H1 (cell line): ENCODE results near the gene MSANTD7. TPM values are rescaled to one million over a fixed set of nuclear protein-coding genes. Genes with fewer than 3 reads are reported as not detected.

Source experiments
- CTCF ChIA-PET: fragments of 300-600 bp; sonication (Branson Sonifier 250); formaldehyde crosslinking; loops from one replicate; lab custom pipeline; 2021; ENCODE audit not compliant: partially characterized antibody; lab: Charles Lee
- POLR2A ChIA-PET: fragments of 300-600 bp; sonication (Branson Sonifier 250); formaldehyde crosslinking; loops from one replicate; lab custom pipeline; 2021; ENCODE audit warnings: inconsistent platforms; ENCODE audit not compliant: partially characterized antibody; lab: Charles Lee
- DNase-seq, 2 experiments: peaks; one replicate each; pipeline versions ENCODE4 v3.0.0 to v3.0.0-alpha.2; 2010 to 2022; ENCODE audit warnings: low spot score in 2 of 2, low read depth in 1 of 2, mixed read lengths in 1 of 2
- FAIRE-seq: peaks from 2 replicates; lab custom pipeline; 2011; peaks lifted over from hg19 to GRCh38; lab: Jason Lieb, UNC
- H2AFZ ChIP-seq: 2 replicates; pipeline ENCODE4 v1.8.1; 2012; ENCODE audit warnings: low read length, inconsistent platforms
- H2AK5ac ChIP-seq: 2 replicates; pipeline ENCODE4 v1.6.1; 2013; ENCODE audit warnings: low read depth, low read length
- H2BK120ac ChIP-seq: replicated peaks from 2 replicates; pipeline ENCODE3; 2013; ENCODE audit warnings: low read depth, low read length, inconsistent platforms
- H2BK12ac ChIP-seq: 2 replicates; pipeline ENCODE4 v1.6.1; 2013; ENCODE audit warnings: low read depth, low read length
- H2BK15ac ChIP-seq: 2 replicates; pipeline ENCODE4 v1.6.1; 2013; ENCODE audit warnings: low read length
- H2BK20ac ChIP-seq: 2 replicates; pipeline ENCODE4 v1.6.1; 2013; ENCODE audit warnings: low read length
- H2BK5ac ChIP-seq: 2 replicates; pipeline ENCODE4 v1.6.1; 2013; ENCODE audit warnings: low read depth, low read length
- H3K14ac ChIP-seq: 2 replicates; pipeline ENCODE4 v1.6.1; 2013; ENCODE audit warnings: inconsistent platforms; ENCODE audit not compliant: insufficient read length
- H3K18ac ChIP-seq: 2 replicates; pipeline ENCODE4 v1.6.1; 2013; ENCODE audit warnings: low read length; ENCODE audit errors: extremely low read depth
- H3K23ac ChIP-seq: 2 replicates; pipeline ENCODE4 v1.6.1; 2013; ENCODE audit warnings: inconsistent platforms; ENCODE audit not compliant: insufficient read length
- H3K23me2 ChIP-seq: 2 replicates; pipeline ENCODE4 v1.6.1; 2013; ENCODE audit warnings: low read depth, low read length
- H3K27ac ChIP-seq: 2 replicates; pipeline ENCODE4 v1.6.1; 2011; ENCODE audit warnings: low read depth, low read length, inconsistent platforms
- H3K27me3 ChIP-seq, 4 experiments: replicated peaks in 1 of 4; 1 replicate in 1 of 4; 2 replicates in 3 of 4; pipeline versions ENCODE4 v1.6.1 to v1.8.1; 2011 to 2013; ENCODE audit warnings: low read length in 3 of 4, mild to moderate bottlenecking in 3 of 4, inconsistent platforms in 2 of 4, mixed read lengths in 2 of 4, moderate library complexity in 1 of 4; ENCODE audit not compliant: control insufficient read depth in 3 of 4, insufficient read depth in 3 of 4; ENCODE audit errors: extremely low read depth in 1 of 4
- H3K36me3 ChIP-seq, 4 experiments: 2 replicates each; pipeline versions ENCODE4 v1.6.1 to v1.8.1; 2011 to 2013; ENCODE audit warnings: mild to moderate bottlenecking in 4 of 4, low read length in 3 of 4, moderate library complexity in 2 of 4, control low read depth in 1 of 4, inconsistent platforms in 1 of 4; ENCODE audit not compliant: insufficient read depth in 4 of 4, control insufficient read depth in 2 of 4
- H3K4ac ChIP-seq: replicated peaks from 2 replicates; pipeline ENCODE3; 2013; ENCODE audit warnings: low read length, low read depth, mixed read lengths, inconsistent platforms; ENCODE audit not compliant: insufficient read length
- H3K4me1 ChIP-seq, 4 experiments: replicated peaks in 1 of 4; 1 replicate in 1 of 4; 2 replicates in 3 of 4; pipeline versions ENCODE4 v1.6.1 to v1.8.1; 2011 to 2013; ENCODE audit warnings: low read length in 3 of 4, inconsistent platforms in 2 of 4, mixed read lengths in 1 of 4; ENCODE audit not compliant: insufficient read depth in 4 of 4, control insufficient read depth in 3 of 4
- H3K4me2 ChIP-seq, 2 experiments: 2 replicates each; pipeline versions ENCODE4 v1.6.1 to v1.8.1; 2011 to 2013; ENCODE audit warnings: low read depth in 2 of 2, low read length in 2 of 2, control low read depth in 1 of 2, inconsistent platforms in 1 of 2, mild to moderate bottlenecking in 1 of 2; ENCODE audit not compliant: insufficient read depth in 1 of 2
- H3K4me3 ChIP-seq, 4 experiments: fragments of 200-600, 300-600 bp in 1 of 4; sonication (generic), shearing (Covaris generic), sonication (Bioruptor Twin) in 1 of 4; 2 replicates each; pipeline versions ENCODE4 v1.5.1 to v1.8.1; 2011 to 2016; ENCODE audit warnings: low read length in 4 of 4, low read depth in 3 of 4, control low read depth in 2 of 4, inconsistent platforms in 2 of 4, mild to moderate bottlenecking in 2 of 4, mixed read lengths in 1 of 4, moderate library complexity in 1 of 4; ENCODE audit not compliant: insufficient read depth in 2 of 4; ENCODE audit errors: extremely low read depth in 1 of 4
- H3K56ac ChIP-seq: replicated peaks from 2 replicates; pipeline ENCODE3; 2013; ENCODE audit warnings: low read depth, mild to moderate bottlenecking, mixed read lengths, low read length, inconsistent platforms; ENCODE audit not compliant: insufficient read length
- H3K79me1 ChIP-seq: 2 replicates; pipeline ENCODE4 v1.6.1; 2013; ENCODE audit warnings: low read depth, low read length, control low read depth
- H3K79me2 ChIP-seq, 2 experiments: 2 replicates each; pipeline versions ENCODE4 v1.6.1 to v1.8.1; 2012 to 2013; ENCODE audit warnings: low read length in 2 of 2, mild to moderate bottlenecking in 2 of 2, inconsistent platforms in 1 of 2; ENCODE audit not compliant: insufficient read depth in 2 of 2, control insufficient read depth in 1 of 2
- H3K9ac ChIP-seq, 4 experiments: replicated peaks in 1 of 4; 1 replicate in 1 of 4; 2 replicates in 3 of 4; pipeline versions ENCODE4 v1.6.1 to v1.8.1; 2011 to 2013; ENCODE audit warnings: low read depth in 3 of 4, low read length in 3 of 4, control low read depth in 2 of 4, mild to moderate bottlenecking in 2 of 4, moderate library complexity in 2 of 4, inconsistent platforms in 1 of 4; ENCODE audit errors: extremely low read depth in 1 of 4
- H3K9me3 ChIP-seq, 2 experiments: 2 replicates each; pipeline versions ENCODE4 v1.6.1 to v1.8.1; 2012 to 2013; ENCODE audit warnings: mild to moderate bottlenecking in 2 of 2, moderate library complexity in 2 of 2, control low read depth in 1 of 2, inconsistent platforms in 1 of 2, low read depth in 1 of 2, low read length in 1 of 2, mixed read lengths in 1 of 2; ENCODE audit not compliant: insufficient read depth in 2 of 2
- H4K20me1 ChIP-seq, 2 experiments: replicated peaks in 1 of 2; 2 replicates each; pipeline versions ENCODE3 to v1.8.1; 2011 to 2013; ENCODE audit warnings: inconsistent platforms in 2 of 2, low read length in 2 of 2, mild to moderate bottlenecking in 1 of 2; ENCODE audit not compliant: insufficient read depth in 2 of 2, control insufficient read depth in 1 of 2
- H4K5ac ChIP-seq: 2 replicates; pipeline ENCODE4 v1.6.1; 2013; ENCODE audit warnings: low read length, low read depth, mixed read lengths, inconsistent platforms; ENCODE audit not compliant: insufficient read length
- H4K8ac ChIP-seq: 2 replicates; pipeline ENCODE4 v1.8.0; 2013; ENCODE audit warnings: mild to moderate bottlenecking, moderate library complexity, low read length, inconsistent platforms; ENCODE audit not compliant: insufficient read depth; ENCODE audit errors: extremely low read depth
- H4K91ac ChIP-seq: replicated peaks from 2 replicates; pipeline ENCODE3; 2013; ENCODE audit warnings: low read length, mixed read lengths, inconsistent platforms; ENCODE audit not compliant: insufficient read length
- ASH2L ChIP-seq: fragments of 200-600, 300-600 bp; sonication (generic); IDR thresholded peaks from one replicate; pipeline ENCODE4 v1.7.1; 2017; ENCODE audit warnings: low read length
- EGR1 ChIP-seq: IDR thresholded peaks from 2 replicates; pipeline ENCODE4 v1.6.1; 2011; ENCODE audit warnings: low read depth, low read length, borderline replicate concordance
- EZH2 ChIP-seq: fragments of 200-600 bp; sonication (generic); IDR thresholded peaks from 2 replicates; pipeline ENCODE4 v1.7.1; 2012; ENCODE audit warnings: low read depth, mild to moderate bottlenecking, moderate library complexity, low read length, inconsistent platforms; ENCODE audit not compliant: severe bottlenecking
- KDM1A ChIP-seq: fragments of 200-600, 300-600 bp; sonication (generic); IDR thresholded peaks from 2 replicates; pipeline ENCODE4 v1.7.1; 2016; ENCODE audit warnings: mild to moderate bottlenecking, low read length, borderline replicate concordance
- POLR2A ChIP-seq, 2 experiments: IDR thresholded peaks; 1 replicate in 1 of 2; 2 replicates in 1 of 2; pipeline ENCODE4 v1.6.1; 2011; ENCODE audit warnings: low read depth in 2 of 2, low read length in 2 of 2, mild to moderate bottlenecking in 2 of 2; ENCODE audit errors: control extremely low read depth in 1 of 2
- RAD21 ChIP-seq, 2 experiments: IDR thresholded peaks in 1 of 2; conservative IDR thresholded peaks in 1 of 2; 2 replicates each; pipeline ENCODE4 v1.6.1; 2011; ENCODE audit warnings: low read depth in 2 of 2, low read length in 2 of 2, improper control_type of control experiment in 1 of 2, inconsistent platforms in 1 of 2, mild to moderate bottlenecking in 1 of 2, moderate library complexity in 1 of 2
- SIX5 ChIP-seq: IDR thresholded peaks from 2 replicates; pipeline ENCODE4 v1.6.1; 2011; ENCODE audit warnings: mild to moderate bottlenecking, low read depth, low read length
- WGBS, 2 experiments: shearing (Covaris generic) in 1 of 2; methylation state at CpG; one replicate each; pipeline versions ENCODE4 v1.1.6 to v1.1.7; 2013 to 2015; ENCODE audit warnings: low lambda C conversion rate in 2 of 2, mixed read lengths in 2 of 2, inconsistent platforms in 1 of 2, low coverage in 1 of 2, missing lambda C conversion rate in 1 of 2; ENCODE audit not compliant: insufficient replicate concordance in 2 of 2, insufficient coverage in 1 of 2, insufficient read length in 1 of 2; ENCODE audit errors: extremely low coverage in 1 of 2, missing lambda C conversion rate in 1 of 2; 5-methylcytosine and 5-hydroxymethylcytosine counted together
- polyA plus RNA-seq, 7 experiments: library from polyadenylated mRNA; depleted of rRNA in 3 of 7; stranded (reverse) in 5 of 7; unstranded in 2 of 7; fragments of >200 nt in 5 of 7; fragments of 200-250 nt in 2 of 7; gene quantifications; 1 replicate in 5 of 7; 2 replicates in 1 of 7; 4 replicates in 1 of 7; pipeline versions ENCODE4 v1.2.1 to v1.2.3, GENCODE V29; 2011 to 2013; ENCODE audit warnings: missing spikeins in 2 of 7, mixed read lengths in 2 of 7
- total RNA-seq: library from RNA; stranded (reverse); fragmentation: NEBNext Ultra II Directional; extraction: Animal tissue kit (Norgen Biotek cat#: 25700); gene quantifications from 2 replicates; pipeline ENCODE4 v1.2.1, GENCODE V29; 2021

The MSANTD7 gene
- total and polyA plus RNA-seq, 2 of the 8 experiments (the other 6 are each of a cell fraction or from before 2014, with no cell fraction given): 5.0 to 15.2 TPM

DNA sequence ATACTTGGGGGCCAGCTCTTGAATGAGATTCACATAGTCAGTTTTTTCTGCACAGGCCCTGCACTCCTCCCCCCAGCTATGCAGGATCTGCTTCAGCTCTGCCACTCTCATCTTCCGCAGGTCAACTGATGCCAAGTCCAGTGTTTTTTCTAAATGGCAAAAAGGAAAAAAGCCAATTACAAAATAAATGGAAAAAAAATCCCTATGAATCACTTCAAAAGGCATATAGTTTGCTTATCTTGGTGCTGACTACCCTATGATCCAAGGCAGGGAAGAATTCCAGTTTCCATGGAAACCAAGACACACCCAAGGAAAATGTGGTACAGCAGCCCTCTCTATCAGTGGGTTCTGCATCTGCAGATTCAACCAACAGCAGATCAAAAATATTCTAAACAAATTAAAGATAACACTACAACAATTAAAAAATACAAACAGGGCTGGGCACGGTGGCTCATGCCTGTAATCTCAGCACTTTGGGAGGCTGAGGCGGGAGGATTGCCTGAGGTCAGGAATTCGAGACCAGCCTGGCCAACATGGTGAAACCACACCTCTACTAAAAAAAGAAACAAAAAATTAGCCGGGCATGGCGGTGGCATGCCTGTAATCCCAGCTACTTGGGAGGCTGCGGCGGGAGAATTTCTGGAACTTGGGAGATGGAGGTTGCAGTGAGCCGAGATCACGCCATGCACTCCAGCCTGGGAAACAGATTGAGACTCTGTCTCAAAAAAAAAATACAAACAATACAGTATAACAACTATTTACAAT is 17.9 kb upstream of the MSANTD7 start:
- Histone ChIP-seq H3K4me3 (no peak overlapping the region), H2AK5ac (no peak overlapping the region), H3K27ac (no peak overlapping the region), H2BK120ac (no peak overlapping the region), H4K5ac (no peak overlapping the region), H4K20me1 (no peaks in the 10 kb centered on the region), H3K23me2 (no peaks in the 10 kb centered on the region), H2BK12ac (no peak overlapping the region), H2BK5ac (no peak overlapping the region), H3K4ac (no peak overlapping the region), H2BK15ac (no peak overlapping the region), H3K4me2 (no peak overlapping the region), H3K14ac (no peak overlapping the region), H2AFZ (peak overlapping the region; percentile 73), H3K27me3 (no peaks in the 10 kb centered on the region), H3K56ac (no peak overlapping the region), H4K8ac (no peak overlapping the region), H4K91ac (no peak overlapping the region), H3K9ac (no peak overlapping the region), H3K79me1 (no peaks in the 10 kb centered on the region), H3K9me3 (no peaks in the 10 kb centered on the region), H3K23ac (no peak overlapping the region), H3K18ac (no peak overlapping the region), H3K36me3 (no peaks in the 10 kb centered on the region), H2BK20ac (no peak overlapping the region), H3K79me2 (no peaks in the 10 kb centered on the region), H3K4me1 (no peaks in the 10 kb centered on the region; a peak in 2 of 7 replicates)
- no peak for DNase-seq
- TF ChIP-seq EZH2 (no peak), KDM1A (no peak), POLR2A (IDR thresholded peaks at IDR 0.05; ENCODE audit: control extremely low read depth in 1 of 2, low read depth in 2 of 2, low read length in 2 of 2) (no peak), ASH2L (no peak), RAD21 (IDR thresholded peaks at IDR 0.05 in 1 of 2, conservative IDR thresholded peaks at IDR 0.05 in 1 of 2; ENCODE audit: low read depth in 2 of 2, low read length in 2 of 2) (no peak), SIX5 (no peak), EGR1 (no peak)
- WGBS, 2 experiments: 93% methylated on average over 10 of the region's 10 CpGs; no CpG with 5 or more reads in 1 of the 2 experiments
- ChIA-PET POLR2A (interaction anchor here (0.9 to 1.5 kb wide), 5 partner anchors 8 to 635 kb away, joined by 3 to 4 read pairs (median 3); partner anchors contain the start of genes HSPA14 and MSANTD7), CTCF (interaction anchor here (0.6 to 2.2 kb wide), 11 partner anchors 11 to 623 kb away, joined by 3 to 10 read pairs (median 3); no protein-coding TSS in a partner anchor)
- FAIRE-seq: no peak
